HG02973 (cell line): ENCODE data around the gene F7.
"Not testable (repeated sequence)": the region's sequence is repeated elsewhere in the genome, so short reads cannot be mapped to it uniquely, and the experiment has no call there.

ENCODE experiments used
- ATAC-seq: cut with Tn5 transposase; IDR thresholded peaks from one replicate; pipeline ENCODE4 v1.9.1; 2021; ENCODE audit warnings: moderate library complexity; ENCODE audit not compliant: unreplicated experiment

Gene F7

GRCh38 chr13:113105032-113105920, at the start of gene F7:
Gene F7, plus strand, starts transcription at chr13:113105791. Its CDS starts 51 bp downstream, at chr13:113105842.
- ATAC-seq: no peak

GRCh38 chr13:113057084-113057483, 48.5 kb upstream of the F7 start:
- ATAC-seq: no peak

GRCh38 chr13:113057559-113057958, 48.0 kb upstream of the F7 start:
- ATAC-seq: not testable (repeated sequence)

GRCh38 chr13:113058129-113058987, 47.2 kb upstream of the F7 start:
- no peak for ATAC-seq

GRCh38 chr13:113058988-113059850, 46.4 kb upstream of the F7 start:
- ATAC-seq: no peak

- ATAC-seq: no peak
Observed at GRCh38 chr13:113059891-113060290, 45.7 kb upstream of the F7 start.

- no peak for ATAC-seq
Observed at GRCh38 chr13:113060557-113061270, 44.9 kb upstream of the F7 start.

- ATAC-seq: no peak
Observed at GRCh38 chr13:113061271-113061625, 44.3 kb upstream of the F7 start.

GRCh38 chr13:113061796-113062425, 43.7 kb upstream of the F7 start:
- ATAC-seq: no peak

GRCh38 chr13:113062691-113063090, 42.9 kb upstream of the F7 start:
- no peak for ATAC-seq

GRCh38 chr13:113063091-113063491, 42.5 kb upstream of the F7 start:
- ATAC-seq: no peak

- no peak for ATAC-seq
Observed at GRCh38 chr13:113064000-113064533, 41.5 kb upstream of the F7 start.

GRCh38 chr13:113064534-113065405, 40.8 kb upstream of the F7 start:
- no peak for ATAC-seq

GRCh38 chr13:113065406-113066141, 40.0 kb upstream of the F7 start:
- no peak for ATAC-seq

GRCh38 chr13:113066142-113066455, 39.5 kb upstream of the F7 start:
- no peak for ATAC-seq

- no peak for ATAC-seq
Observed at GRCh38 chr13:113066746-113067145, 38.8 kb upstream of the F7 start.

- no peak for ATAC-seq
Observed at GRCh38 chr13:113069861-113070805, 35.5 kb upstream of the F7 start.
